ENCODE results near the gene DCLRE1C.

- TF ChIP-seq CTCF (IDR thresholded peaks at IDR 0.05; ENCODE audit: poor library complexity, severe bottlenecking) = no peak
- no peak for TF ChIP-seq MXI1 (conservative IDR thresholded peaks at IDR 0.05; ENCODE audit: poor library complexity, severe bottlenecking)
- no peak for TF ChIP-seq REST (IDR thresholded peaks at IDR 0.05; ENCODE audit: borderline replicate concordance)
- TF ChIP-seq RAD21 (conservative IDR thresholded peaks at IDR 0.05) = no peak
- TF ChIP-seq POLR2AphosphoS5 (IDR thresholded peaks at IDR 0.05) = no peak
- TF ChIP-seq EZH2 (IDR thresholded peaks at IDR 0.05; ENCODE audit: borderline replicate concordance, insufficient read depth, low read length, poor library complexity, severe bottlenecking) = no peak
- no peak for TF ChIP-seq SMC3 (conservative IDR thresholded peaks at IDR 0.05; ENCODE audit: poor library complexity)
- TF ChIP-seq TAF1 (IDR thresholded peaks at IDR 0.05; ENCODE audit: low read depth) = no peak
Measured at GRCh38 chr10:14860791-14861190, 93.1 kb downstream of the DCLRE1C start.

All from neural cell (in vitro differentiated cells).